Activated T-helper 1 cell treated with anti-CD3 and anti-CD28 coated beads, Interleukin-12 subunit alpha, Interleukin-12 subunit beta, Interleukin-2, Interleukin-4 antibody, amounts not matched to agents 30 ng/mL and 10 ng/mL and 1 ng/mL, durations not matched to agents 14 hours and 24 hours and 36 hours (primary cell): ENCODE data around the gene SLC44A5. TPM values are rescaled to one million over a fixed set of nuclear protein-coding genes. Genes with fewer than 3 reads are reported as not detected.
"Not testable (repeated sequence)": the region's sequence is repeated elsewhere in the genome, so short reads cannot be mapped to it uniquely, and the experiment has no call there.

ENCODE experiments used
- DNase-seq: peaks from one replicate; pipeline ENCODE4 v3.0.0; 2021; ENCODE audit warnings: low spot score
- H3K27ac Mint-ChIP-seq: one replicate; pipeline ENCODE4 v1.8.0; 2021; ENCODE audit warnings: mild to moderate bottlenecking, mixed read lengths
- H3K27me3 Mint-ChIP-seq: one replicate; pipeline ENCODE4 v1.8.0; 2022; ENCODE audit warnings: mild to moderate bottlenecking, moderate library complexity, mixed read lengths; ENCODE audit not compliant: insufficient read depth
- H3K36me3 Mint-ChIP-seq: one replicate; pipeline ENCODE4 v1.8.0; 2021; ENCODE audit warnings: low read depth, mixed read lengths
- H3K4me1 Mint-ChIP-seq: one replicate; pipeline ENCODE4 v1.8.0; 2021; ENCODE audit warnings: low read depth, mixed read lengths
- H3K4me3 Mint-ChIP-seq: one replicate; pipeline ENCODE4 v1.8.0; 2021; ENCODE audit warnings: mild to moderate bottlenecking, moderate library complexity, mixed read lengths
- H3K9me3 Mint-ChIP-seq: one replicate; pipeline ENCODE4 v1.8.0; 2021; ENCODE audit warnings: mixed read lengths
- intact Hi-C: fragments of 100-400 bp; cut with micrococcal nuclease; formaldehyde crosslinking; loops from one replicate; pipeline ENCODE4 v1.15.1; 2024
- total RNA-seq: library from RNA; stranded (reverse); gene quantifications from 2 replicates; pipeline ENCODE4 v1.2.3, GENCODE V29; 2022

Gene SLC44A5
- total RNA-seq, 1 donor from 2014 or later: not detected

DNA sequence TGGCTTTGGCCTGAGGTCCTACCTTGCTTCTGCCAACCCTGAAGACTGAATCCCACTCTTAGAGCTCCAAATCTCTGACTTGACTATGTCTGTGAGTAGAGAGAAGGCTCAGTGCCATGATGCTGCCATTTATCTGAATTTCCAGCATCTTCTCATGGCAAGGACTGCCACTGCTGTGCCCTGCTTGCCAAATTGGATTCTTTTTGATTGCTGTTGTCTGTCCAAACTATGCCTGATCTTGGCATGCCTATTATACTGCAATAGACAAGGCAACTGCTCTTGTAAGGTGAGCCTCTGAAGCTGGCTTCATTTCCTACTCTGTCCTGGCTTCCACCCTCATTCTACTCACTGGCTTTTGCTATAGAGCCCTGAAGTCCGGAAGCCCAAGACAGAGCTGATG is 210.2 kb downstream of the SLC44A5 start:
- Mint-ChIP-seq H3K9me3 (peaks cover 7% of the 10 kb centered on the region), H3K36me3 (no peaks in the 10 kb centered on the region)
- DNase-seq: no peak

DNA sequence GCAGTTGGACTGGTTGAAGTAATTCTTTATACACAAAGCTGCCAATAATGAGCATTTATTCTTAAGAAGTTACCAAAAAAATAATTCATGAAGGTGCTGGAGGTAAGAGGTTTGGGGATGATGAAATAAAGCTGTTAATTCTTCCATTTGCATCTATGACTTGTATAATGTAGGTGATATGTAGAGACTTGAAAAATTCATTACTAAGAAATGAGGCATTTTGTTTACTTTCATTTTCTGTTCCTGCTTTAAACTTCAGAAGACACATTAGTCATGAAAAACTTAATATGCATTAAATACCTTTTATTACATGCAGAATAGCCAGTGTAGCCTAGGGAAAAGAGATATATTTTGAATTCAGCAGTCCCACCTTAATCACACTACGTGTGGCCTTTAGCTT is 214.2 kb downstream of the SLC44A5 start:
- DNase-seq: no peak
- Mint-ChIP-seq H3K4me3 (no peak overlapping the region), H3K27ac (no peak overlapping the region), H3K9me3 (no peaks in the 10 kb centered on the region), H3K27me3 (no peaks in the 10 kb centered on the region), H3K36me3 (no peaks in the 10 kb centered on the region), H3K4me1 (no peaks in the 10 kb centered on the region)
- intact Hi-C loops: no loop called here

More for the DNA sequence above, 210.2 kb downstream of the SLC44A5 start:
- Mint-ChIP-seq H3K4me3 (no peak overlapping the region), H3K27me3 (no peaks in the 10 kb centered on the region), H3K27ac (no peak overlapping the region), H3K4me1 (no peaks in the 10 kb centered on the region)
- intact Hi-C loops: no loop called here

DNA sequence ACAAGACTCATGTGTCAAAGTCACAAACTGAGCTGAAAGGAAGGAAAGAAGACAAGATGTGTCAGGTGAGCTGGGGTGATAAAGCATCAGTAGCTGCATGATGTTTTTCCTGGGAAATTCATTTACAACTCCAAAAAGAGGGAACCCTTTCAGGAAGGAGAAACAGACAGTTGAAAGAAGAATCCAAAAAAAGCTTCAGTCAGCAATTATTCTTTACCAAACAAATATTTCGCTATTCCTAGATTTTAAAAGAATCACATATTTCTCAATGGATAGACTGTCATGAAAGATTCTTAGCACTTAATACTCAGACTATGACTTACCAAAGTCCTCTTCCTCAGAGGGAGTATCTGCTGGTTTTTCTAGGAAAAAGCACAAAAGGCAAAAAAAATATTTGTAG is 214.7 kb downstream of the SLC44A5 start:
- intact Hi-C loops: no loop called here

DNA sequence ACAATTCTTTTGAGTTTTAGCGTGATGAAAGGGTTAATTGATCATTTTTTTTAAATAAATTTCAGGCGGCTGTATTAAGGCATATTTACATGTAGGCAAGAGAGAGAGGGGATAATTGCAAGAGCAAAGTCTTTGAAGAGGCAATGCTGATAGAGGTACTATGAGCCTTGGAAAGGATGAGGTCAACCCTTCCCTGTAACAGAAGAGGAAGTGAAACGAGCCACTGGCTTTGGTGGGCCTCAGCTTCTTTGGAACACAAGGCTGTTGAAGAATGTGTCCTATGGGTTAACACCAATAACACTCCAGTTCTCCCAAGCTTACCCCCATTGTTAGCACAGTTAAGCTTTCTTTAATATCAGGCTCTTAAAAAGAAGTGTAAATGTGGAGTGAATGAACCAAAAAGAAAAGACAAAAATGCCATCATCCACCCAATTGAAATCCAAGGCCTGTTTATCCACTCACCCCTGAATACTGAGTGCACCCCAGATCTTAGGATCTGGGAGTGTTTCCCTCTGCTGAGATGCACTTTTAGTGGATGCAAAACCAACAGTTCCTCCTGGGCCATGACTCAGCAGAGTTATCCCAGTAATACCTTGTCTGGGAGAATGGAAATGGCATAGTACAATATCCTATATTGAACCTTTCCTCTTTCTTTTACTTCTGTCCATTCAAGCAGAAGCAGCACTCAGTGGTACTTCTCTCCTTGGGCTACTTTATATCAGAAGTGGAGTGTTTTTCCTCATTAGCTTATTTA is 216.4 kb downstream of the SLC44A5 start:
- no peak for DNase-seq
- no peaks in the 10 kb centered on the region for H3K27me3 Mint-ChIP-seq
- intact Hi-C loops: no loop called here
- no peak overlapping the region for H3K27ac Mint-ChIP-seq
- no peaks in the 10 kb centered on the region for H3K36me3 Mint-ChIP-seq
- no peaks in the 10 kb centered on the region for H3K4me1 Mint-ChIP-seq
- H3K9me3 Mint-ChIP-seq: no peaks in the 10 kb centered on the region
- no peak overlapping the region for H3K4me3 Mint-ChIP-seq

More for the DNA sequence above, 214.7 kb downstream of the SLC44A5 start:
- no peaks in the 10 kb centered on the region for H3K36me3 Mint-ChIP-seq
- no peaks in the 10 kb centered on the region for H3K4me1 Mint-ChIP-seq
- H3K4me3 Mint-ChIP-seq: no peak overlapping the region
- DNase-seq: no peak
- no peak overlapping the region for H3K27ac Mint-ChIP-seq
- H3K27me3 Mint-ChIP-seq: no peaks in the 10 kb centered on the region
- no peaks in the 10 kb centered on the region for H3K9me3 Mint-ChIP-seq

DNA sequence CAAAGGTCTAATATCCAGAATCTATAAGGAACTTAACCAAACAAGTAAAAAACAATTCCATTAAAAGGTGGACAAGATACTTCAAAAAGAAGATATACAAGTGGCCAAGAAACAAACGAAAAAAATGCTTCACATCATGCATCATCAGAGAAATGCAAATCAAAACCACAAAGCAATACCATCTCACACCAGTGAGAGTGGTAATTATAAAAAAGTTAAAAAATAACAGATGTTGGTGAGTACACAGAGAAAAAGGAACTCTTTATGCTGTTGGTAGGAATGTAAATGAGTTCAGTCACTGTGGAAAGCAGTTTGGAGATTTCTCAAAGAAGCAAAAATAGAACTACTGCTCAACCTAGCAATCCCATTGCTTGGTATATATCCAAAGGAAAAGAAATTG is 218.6 kb downstream of the SLC44A5 start:
- Mint-ChIP-seq H3K4me3 (no peak overlapping the region), H3K4me1 (no peaks in the 10 kb centered on the region), H3K36me3 (no peaks in the 10 kb centered on the region), H3K9me3 (no peaks in the 10 kb centered on the region), H3K27me3 (no peaks in the 10 kb centered on the region), H3K27ac (no peak overlapping the region)
- DNase-seq: no peak
- intact Hi-C loops: no loop called here

DNA sequence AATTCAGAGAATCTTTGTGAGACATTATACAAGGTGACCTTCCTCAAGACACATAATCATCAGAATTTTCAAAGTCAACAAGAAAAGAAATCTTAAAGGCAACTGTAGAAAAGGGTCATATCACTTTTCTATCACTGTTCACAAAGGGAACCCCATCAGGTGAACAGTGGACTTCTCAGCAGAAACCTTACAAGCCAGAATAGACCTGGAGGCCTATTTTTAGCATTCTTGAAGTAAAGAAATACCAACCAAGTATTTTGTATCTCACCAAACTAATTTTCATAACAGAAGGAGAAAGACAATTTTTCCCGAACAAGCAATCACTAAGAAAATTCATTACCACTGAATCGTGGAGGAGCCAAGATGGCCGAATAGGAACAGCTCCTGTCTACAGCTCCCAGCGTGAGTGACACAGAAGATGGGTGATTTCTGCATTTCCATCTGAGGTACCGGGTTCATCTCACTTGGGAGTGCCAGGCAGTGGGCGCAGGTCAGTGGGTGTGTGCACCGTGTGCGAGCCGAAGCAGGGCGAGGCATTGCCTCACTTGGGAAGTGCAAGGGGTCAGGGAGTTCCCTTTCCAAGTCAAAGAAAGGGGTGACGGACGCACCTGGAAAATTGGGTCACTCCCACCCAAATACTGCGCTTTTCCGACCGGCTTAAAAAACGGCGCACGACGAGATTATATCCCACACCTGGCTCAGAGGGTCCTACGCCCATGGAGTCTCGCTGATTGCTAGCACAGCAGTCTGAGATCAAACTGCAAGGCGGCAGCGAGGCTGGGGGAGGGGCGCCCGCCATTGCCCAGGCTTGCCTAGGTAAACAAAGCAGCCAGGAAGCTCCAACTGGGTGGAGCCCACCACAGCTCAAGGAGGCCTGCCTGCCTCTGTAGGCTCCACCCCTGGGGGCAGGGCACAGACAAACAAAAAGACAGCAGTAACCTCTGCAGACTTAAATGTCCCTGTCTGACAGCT is 235.2 kb downstream of the SLC44A5 start:
- H3K27ac Mint-ChIP-seq, H3K4me3 Mint-ChIP-seq, DNase-seq: not testable (repeated sequence)

DNA sequence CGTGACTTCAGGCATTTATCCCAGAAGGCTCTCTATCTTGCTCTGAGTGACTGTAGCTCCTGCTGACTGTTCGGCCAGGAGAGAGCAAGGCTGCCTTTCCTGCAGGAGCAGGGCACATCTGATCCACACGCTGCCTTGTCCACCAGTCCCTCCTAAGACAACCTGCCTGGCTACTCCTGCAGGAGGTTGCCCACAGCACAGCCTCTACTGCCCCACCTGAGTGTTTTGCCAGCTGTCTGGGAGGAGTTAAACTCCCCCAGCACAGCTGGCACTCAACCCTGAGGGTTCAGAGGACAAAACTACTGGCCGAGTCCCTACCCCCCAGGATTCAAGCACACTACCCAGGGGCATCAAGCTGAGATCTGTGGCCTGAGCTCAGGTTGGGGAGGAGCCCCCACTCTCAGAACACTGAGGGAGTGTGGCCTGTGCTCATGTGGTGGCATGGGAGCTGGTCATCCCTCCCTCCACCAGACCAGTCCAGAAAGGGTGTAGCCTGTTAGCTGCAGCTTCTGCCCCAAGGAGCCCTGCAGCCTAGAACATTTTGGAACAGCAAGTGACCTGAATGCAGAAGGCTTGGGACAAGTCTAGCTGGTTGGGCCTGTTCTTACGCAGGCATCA is 237.3 kb downstream of the SLC44A5 start:
- no peak overlapping the region for H3K27ac Mint-ChIP-seq
- no peaks in the 10 kb centered on the region for H3K36me3 Mint-ChIP-seq
- peaks cover 5% of the 10 kb centered on the region for H3K9me3 Mint-ChIP-seq

More for the DNA sequence above, 235.2 kb downstream of the SLC44A5 start:
- intact Hi-C loops, H3K4me1 Mint-ChIP-seq, H3K27me3 Mint-ChIP-seq, H3K9me3 Mint-ChIP-seq, H3K36me3 Mint-ChIP-seq: not testable (repeated sequence)

DNA sequence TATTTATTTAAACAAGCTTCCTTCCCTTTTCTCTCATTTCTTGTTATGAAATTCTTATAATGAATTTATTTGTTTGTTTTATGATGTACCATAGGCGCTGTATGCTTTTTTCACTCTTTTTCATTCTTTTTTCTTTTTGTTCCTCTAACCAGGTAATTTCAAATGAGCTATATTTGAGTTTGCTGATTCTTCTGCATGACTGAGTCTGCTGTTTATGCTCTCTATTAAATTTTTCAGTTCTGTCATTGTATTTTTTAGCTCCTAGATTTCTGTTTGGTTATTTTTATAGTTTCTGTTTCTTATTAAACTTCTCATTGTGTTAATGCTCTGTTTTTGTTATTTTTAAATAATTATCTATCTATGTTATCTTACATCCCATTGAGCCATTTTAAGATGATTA is 244.3 kb downstream of the SLC44A5 start:
- H3K4me1 Mint-ChIP-seq: no peaks in the 10 kb centered on the region
- H3K36me3 Mint-ChIP-seq: no peaks in the 10 kb centered on the region
- no peak for DNase-seq
- H3K4me3 Mint-ChIP-seq: no peak overlapping the region
- no peaks in the 10 kb centered on the region for H3K27me3 Mint-ChIP-seq
- intact Hi-C loops: no loop called here
- H3K27ac Mint-ChIP-seq: no peak overlapping the region
- H3K9me3 Mint-ChIP-seq: peaks cover 15% of the 10 kb centered on the region

More for the DNA sequence above, 237.3 kb downstream of the SLC44A5 start:
- intact Hi-C loops: no loop called here
- H3K4me3 Mint-ChIP-seq: no peak overlapping the region
- no peak for DNase-seq
- no peaks in the 10 kb centered on the region for H3K4me1 Mint-ChIP-seq
- no peaks in the 10 kb centered on the region for H3K27me3 Mint-ChIP-seq

DNA sequence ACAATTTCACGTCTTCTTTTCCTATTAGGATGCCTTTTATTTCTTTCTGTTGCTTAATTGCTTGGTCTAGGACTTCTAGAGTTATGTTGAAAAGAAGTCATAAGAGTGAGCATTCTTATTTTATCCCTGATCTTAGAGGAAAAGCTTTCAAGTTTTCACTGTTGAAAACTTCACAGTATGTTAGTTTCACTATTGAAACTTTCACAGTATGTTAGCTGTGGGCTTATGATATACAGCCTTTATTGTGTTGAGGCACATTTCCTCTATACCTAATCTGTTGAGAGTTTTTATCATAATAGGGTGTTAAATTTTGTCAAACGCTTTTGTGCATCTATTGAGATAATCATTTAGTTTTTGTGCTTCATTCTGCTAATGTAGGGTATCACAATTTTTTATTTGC is 249.7 kb downstream of the SLC44A5 start:
- H3K27me3 Mint-ChIP-seq: no peaks in the 10 kb centered on the region

DNA sequence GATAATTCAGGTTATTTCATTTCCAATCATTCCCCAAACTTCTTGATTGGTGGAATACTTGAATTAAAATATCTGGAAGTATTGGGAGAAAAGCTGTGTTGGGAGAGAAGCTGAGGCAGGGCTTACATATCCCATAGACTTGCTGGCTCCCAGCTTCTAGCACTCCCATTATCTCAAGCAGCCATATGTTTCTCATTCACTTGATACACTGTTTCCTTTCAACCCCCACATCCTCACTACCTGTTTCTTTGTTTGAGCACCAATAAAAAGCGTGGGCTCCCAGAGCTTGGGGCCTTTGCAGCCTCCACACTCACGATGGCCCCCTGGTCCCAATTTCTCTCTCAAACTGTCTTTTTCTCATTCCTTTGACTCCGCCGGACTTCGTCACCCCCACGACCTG is 256.6 kb downstream of the SLC44A5 start:
- H3K4me3 Mint-ChIP-seq, intact Hi-C loops, H3K27me3 Mint-ChIP-seq, DNase-seq, H3K9me3 Mint-ChIP-seq, H3K36me3 Mint-ChIP-seq, H3K4me1 Mint-ChIP-seq: not testable (repeated sequence)
- H3K27ac Mint-ChIP-seq: peak overlapping the region; percentile 5

More for the DNA sequence above, 249.7 kb downstream of the SLC44A5 start:
- no peak overlapping the region for H3K4me3 Mint-ChIP-seq
- no peak overlapping the region for H3K27ac Mint-ChIP-seq
- no peak for DNase-seq
- intact Hi-C loops: no loop called here
- no peaks in the 10 kb centered on the region for H3K4me1 Mint-ChIP-seq
- peaks cover 4% of the 10 kb centered on the region for H3K9me3 Mint-ChIP-seq
- no peaks in the 10 kb centered on the region for H3K36me3 Mint-ChIP-seq

DNA sequence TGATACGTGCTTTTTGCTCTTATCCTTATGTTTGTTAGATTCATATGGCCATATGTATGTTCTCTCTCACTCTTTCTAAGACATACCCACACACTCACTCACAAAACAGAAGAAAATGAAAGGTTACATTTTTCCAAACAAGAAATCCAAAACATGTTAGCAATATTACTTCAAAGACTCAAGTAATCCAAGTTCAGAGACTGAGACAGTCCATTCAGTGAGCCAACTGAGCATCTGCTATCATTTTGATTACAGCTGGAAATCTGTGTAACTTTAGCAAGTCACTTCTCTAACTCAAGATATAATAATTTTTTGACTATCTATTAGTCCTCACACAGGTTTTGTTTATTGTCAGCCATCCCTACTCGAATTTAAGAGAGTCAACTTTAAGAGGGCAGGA is 257.9 kb downstream of the SLC44A5 start:
- Mint-ChIP-seq H3K27ac (no peak overlapping the region), H3K4me1 (no peaks in the 10 kb centered on the region), H3K27me3 (no peaks in the 10 kb centered on the region), H3K4me3 (no peak overlapping the region), H3K9me3 (no peaks in the 10 kb centered on the region), H3K36me3 (no peaks in the 10 kb centered on the region)
- intact Hi-C loops: no loop called here
- no peak for DNase-seq

DNA sequence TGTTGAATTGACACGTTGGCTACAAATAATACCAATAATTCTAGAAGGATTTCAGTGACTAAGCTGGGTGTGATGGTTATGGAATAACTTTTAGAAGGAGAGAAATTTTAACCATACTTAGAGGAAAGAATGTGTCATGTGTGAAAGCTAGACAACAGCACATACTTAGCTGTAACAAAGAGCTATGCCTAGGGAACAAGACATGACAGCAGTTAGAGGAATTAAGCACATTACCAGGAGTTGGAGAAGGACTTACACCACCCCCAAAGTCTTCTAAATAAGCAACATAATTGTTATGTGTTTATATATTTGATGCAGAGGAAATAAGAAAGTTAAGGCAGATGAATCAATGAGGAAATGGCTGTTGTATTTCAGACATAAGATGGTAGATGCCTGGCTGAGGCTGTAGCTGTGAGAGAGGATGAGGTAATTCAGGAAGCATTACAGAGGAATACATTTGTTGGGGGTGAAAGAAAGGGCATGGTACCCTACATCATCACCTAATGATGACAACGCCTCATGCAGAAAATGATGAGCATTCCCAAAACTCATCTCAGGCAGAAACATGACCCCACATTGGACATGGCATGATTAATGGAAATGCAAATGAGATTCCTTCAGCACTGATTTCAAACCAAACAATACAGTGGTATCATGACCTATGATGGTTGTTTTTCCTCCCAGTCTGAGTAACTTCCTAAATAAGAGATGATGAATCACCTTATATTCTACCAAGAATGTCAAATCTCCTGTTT is 265.2 kb downstream of the SLC44A5 start:
- intact Hi-C loops: no loop called here
- no peak overlapping the region for H3K27ac Mint-ChIP-seq
- no peak for DNase-seq
- no peaks in the 10 kb centered on the region for H3K9me3 Mint-ChIP-seq
- H3K36me3 Mint-ChIP-seq: no peaks in the 10 kb centered on the region
- H3K27me3 Mint-ChIP-seq: no peaks in the 10 kb centered on the region
- H3K4me3 Mint-ChIP-seq: no peak overlapping the region
- H3K4me1 Mint-ChIP-seq: no peaks in the 10 kb centered on the region
